RWPE2 (cell line): ENCODE results near the gene RIPK3.

Source experiments
- ATAC-seq: fragments of 200-7000 bp; cut with Tn5 transposase; 3 replicates; pipeline ENCODE4 v1.9.1; 2021; ENCODE audit warnings: low read depth
- DNase-seq: peaks from one replicate; pipeline ENCODE4 v3.0.0-alpha.2; 2020; ENCODE audit warnings: low spot score
- H3K27ac ChIP-seq: fragments of 450-650 bp; 2 replicates; pipeline ENCODE4 v1.5.1; 2017; ENCODE audit warnings: mild to moderate bottlenecking; ENCODE audit not compliant: poor library complexity, severe bottlenecking
- H3K27me3 ChIP-seq: fragments of 250-450 bp; sonication (Bioruptor Pico); 2 replicates; pipeline ENCODE4 v1.5.1; 2021; ENCODE audit warnings: mild to moderate bottlenecking, moderate library complexity; ENCODE audit not compliant: insufficient read depth, poor library complexity, severe bottlenecking
- H3K36me3 ChIP-seq: fragments of 250-450 bp; sonication (Bioruptor Pico); 2 replicates; pipeline ENCODE4 v1.5.1; 2020; ENCODE audit warnings: low read depth, mild to moderate bottlenecking, moderate library complexity
- H3K4me1 ChIP-seq: fragments of 250-450 bp; sonication (Bioruptor Pico); 2 replicates; pipeline ENCODE4 v1.5.1; 2021; ENCODE audit warnings: mild to moderate bottlenecking, moderate library complexity; ENCODE audit not compliant: insufficient read depth, poor library complexity, severe bottlenecking
- H3K4me3 ChIP-seq: fragments of 250-450 bp; sonication (Bioruptor Pico); 2 replicates; pipeline ENCODE4 v1.5.1; 2021; ENCODE audit warnings: mild to moderate bottlenecking, moderate library complexity; ENCODE audit not compliant: severe bottlenecking
- H3K9me3 ChIP-seq: fragments of 250-450 bp; sonication (Bioruptor Pico); 2 replicates; pipeline ENCODE4 v1.5.1; 2021; ENCODE audit warnings: mild to moderate bottlenecking, moderate library complexity; ENCODE audit not compliant: severe bottlenecking
- CTCF ChIP-seq: fragments of 450-650 bp; IDR thresholded peaks from one replicate; pipeline ENCODE4 v1.5.1; 2017; ENCODE audit warnings: mild to moderate bottlenecking, moderate library complexity; ENCODE audit not compliant: poor library complexity, severe bottlenecking

RIPK3 gene

GRCh38 chr14:24291446-24292117 lies 48.2 kb downstream of the RIPK3 start:
- H3K9me3 ChIP-seq = no peaks in the 10 kb centered on the region
- H3K27me3 ChIP-seq = no peaks in the 10 kb centered on the region
- H3K36me3 ChIP-seq = peaks cover 76% of the 10 kb centered on the region
- no peak overlapping the region for H3K27ac ChIP-seq
- no peak overlapping the region for H3K4me3 ChIP-seq
- no peak for DNase-seq
- no peak for TF ChIP-seq CTCF
- peaks cover 3% of the 10 kb centered on the region for H3K4me1 ChIP-seq
- no peak for ATAC-seq

GRCh38 chr14:24290746-24291145 lies 49.0 kb downstream of the RIPK3 start:
- peaks cover 68% of the 10 kb centered on the region for H3K36me3 ChIP-seq
- peaks cover 3% of the 10 kb centered on the region for H3K4me1 ChIP-seq
- H3K27ac ChIP-seq = no peak overlapping the region
- TF ChIP-seq CTCF = no peak
- DNase-seq (no peak), ATAC-seq (no peak)
- no peaks in the 10 kb centered on the region for H3K9me3 ChIP-seq
- no peak overlapping the region for H3K4me3 ChIP-seq
- no peaks in the 10 kb centered on the region for H3K27me3 ChIP-seq

- Histone ChIP-seq H3K4me1 (peaks cover 6% of the 10 kb centered on the region), H3K4me3 (no peak overlapping the region), H3K27ac (no peak overlapping the region), H3K9me3 (no peaks in the 10 kb centered on the region), H3K36me3 (peaks cover 58% of the 10 kb centered on the region), H3K27me3 (no peaks in the 10 kb centered on the region)
- no peak for ATAC-seq
- no peak for TF ChIP-seq CTCF
- DNase-seq = no peak
Observed at GRCh38 chr14:24289649-24290280, 50.0 kb downstream of the RIPK3 start.

- Histone ChIP-seq H3K27me3 (no peaks in the 10 kb centered on the region), H3K4me1 (peaks cover 13% of the 10 kb centered on the region), H3K36me3 (peaks cover 30% of the 10 kb centered on the region), H3K9me3 (no peaks in the 10 kb centered on the region), H3K4me3 (no peak overlapping the region), H3K27ac (no peak overlapping the region)
- ATAC-seq (no peak), DNase-seq (peak; percentile 56)
- TF ChIP-seq CTCF = no peak
Observed at GRCh38 chr14:24286996-24287395, 52.8 kb downstream of the RIPK3 start.
